Gastrocnemius medialis (tissue), 4 donors: ENCODE measurements around the gene UBLCP1.

Source experiments
- POLR2A ChIP-seq, 2 donors: fragments of 450-650 bp; IDR thresholded peaks; one replicate each; pipeline ENCODE4 v1.6.1; 2017; ENCODE audit warnings: antibody characterized with exemption in 2 of 2, mild to moderate bottlenecking in 2 of 2, moderate library complexity in 2 of 2
- TF ChIP-seq, protein P1 (sequence below), 5 experiments: fragments of 450-650 bp in 3 of 5; fragments of 200-600 bp in 2 of 5; sonication (generic) in 2 of 5; IDR thresholded peaks in 4 of 5; conservative IDR thresholded peaks in 1 of 5; 1 replicate in 4 of 5; 2 replicates in 1 of 5; pipeline ENCODE4 v1.5.1; 2016 to 2019; ENCODE audit warnings: antibody characterized with exemption in 5 of 5, mild to moderate bottlenecking in 3 of 5, moderate library complexity in 3 of 5

DNA sequence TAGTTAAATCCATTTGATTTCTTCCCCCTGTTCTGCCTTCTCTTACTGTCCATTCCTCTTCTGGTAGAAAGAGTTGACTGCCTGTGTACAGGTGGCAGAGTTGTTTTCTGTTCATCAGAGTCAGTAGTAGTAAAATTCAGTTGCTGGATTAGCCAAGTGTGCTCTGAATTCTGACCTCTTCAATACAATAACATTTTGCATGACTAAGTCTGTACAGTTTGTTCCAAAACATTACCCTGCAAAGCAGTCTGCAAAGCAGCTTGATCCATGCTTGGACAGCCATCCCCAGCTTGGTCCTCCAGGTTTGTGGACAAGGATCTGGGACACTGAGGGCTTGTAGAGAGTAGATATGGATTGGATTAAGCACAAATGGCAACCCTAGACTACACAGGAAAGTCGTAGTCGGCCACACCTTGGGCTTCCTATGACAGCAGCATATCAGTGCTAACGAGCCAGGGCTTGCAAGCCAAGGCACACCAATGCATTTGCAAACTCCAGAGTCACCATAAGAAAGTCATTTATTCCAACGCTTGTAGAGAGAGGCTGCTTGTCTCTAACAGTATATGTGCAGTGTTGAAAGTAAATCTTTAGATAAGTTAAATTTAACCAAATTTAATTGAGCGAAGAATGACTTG lies 42.0 kb downstream of the UBLCP1 start:
- TF ChIP-seq, protein P1, sequence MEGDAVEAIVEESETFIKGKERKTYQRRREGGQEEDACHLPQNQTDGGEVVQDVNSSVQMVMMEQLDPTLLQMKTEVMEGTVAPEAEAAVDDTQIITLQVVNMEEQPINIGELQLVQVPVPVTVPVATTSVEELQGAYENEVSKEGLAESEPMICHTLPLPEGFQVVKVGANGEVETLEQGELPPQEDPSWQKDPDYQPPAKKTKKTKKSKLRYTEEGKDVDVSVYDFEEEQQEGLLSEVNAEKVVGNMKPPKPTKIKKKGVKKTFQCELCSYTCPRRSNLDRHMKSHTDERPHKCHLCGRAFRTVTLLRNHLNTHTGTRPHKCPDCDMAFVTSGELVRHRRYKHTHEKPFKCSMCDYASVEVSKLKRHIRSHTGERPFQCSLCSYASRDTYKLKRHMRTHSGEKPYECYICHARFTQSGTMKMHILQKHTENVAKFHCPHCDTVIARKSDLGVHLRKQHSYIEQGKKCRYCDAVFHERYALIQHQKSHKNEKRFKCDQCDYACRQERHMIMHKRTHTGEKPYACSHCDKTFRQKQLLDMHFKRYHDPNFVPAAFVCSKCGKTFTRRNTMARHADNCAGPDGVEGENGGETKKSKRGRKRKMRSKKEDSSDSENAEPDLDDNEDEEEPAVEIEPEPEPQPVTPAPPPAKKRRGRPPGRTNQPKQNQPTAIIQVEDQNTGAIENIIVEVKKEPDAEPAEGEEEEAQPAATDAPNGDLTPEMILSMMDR (IDR thresholded peaks at IDR 0.05 in 4 of 5, conservative IDR thresholded peaks at IDR 0.05 in 1 of 5) = no peak
- no peak for TF ChIP-seq POLR2A (IDR thresholded peaks at IDR 0.05)
